Suprapubic skin (tissue), 4 donors: ENCODE results near the gene IDI2. TPM values are rescaled to one million over a fixed set of nuclear protein-coding genes. Genes with fewer than 3 reads are reported as not detected.

Experiments
- DNase-seq, 2 donors: peaks; one replicate each; pipeline ENCODE4 v3.0.0-alpha.2; 2019; ENCODE audit warnings: low spot score in 2 of 2
- H3K27ac ChIP-seq: fragments of 200-600 bp; sonication (generic); one replicate; pipeline ENCODE4 v1.5.1; 2019
- H3K27me3 ChIP-seq: fragments of 200-600 bp; sonication (generic); one replicate; pipeline ENCODE4 v1.5.1; 2019
- H3K36me3 ChIP-seq: fragments of 200-600 bp; sonication (generic); one replicate; pipeline ENCODE4 v1.5.1; 2019
- H3K4me1 ChIP-seq: fragments of 200-600 bp; sonication (generic); one replicate; pipeline ENCODE4 v1.5.1; 2019
- H3K4me3 ChIP-seq: fragments of 200-600 bp; sonication (generic); one replicate; pipeline ENCODE4 v1.5.1; 2019; ENCODE audit warnings: mild to moderate bottlenecking
- H3K9me3 ChIP-seq: fragments of 200-600 bp; sonication (generic); one replicate; pipeline ENCODE4 v1.5.1; 2019
- EP300 ChIP-seq: sonication (generic); formaldehyde crosslinking; IDR thresholded peaks from one replicate; pipeline ENCODE4 v1.6.1; 2017; ENCODE audit warnings: antibody characterized with exemption
- POLR2A ChIP-seq, 2 donors: fragments of 450-650 bp; IDR thresholded peaks; one replicate each; pipeline ENCODE4 v1.6.1; 2017; ENCODE audit warnings: antibody characterized with exemption in 2 of 2, mild to moderate bottlenecking in 2 of 2, moderate library complexity in 2 of 2
- POLR2AphosphoS5 ChIP-seq, 3 donors: sonication (generic); formaldehyde crosslinking; IDR thresholded peaks; one replicate each; pipeline ENCODE4 v1.6.1; 2017; ENCODE audit warnings: antibody characterized with exemption in 3 of 3
- WGBS: methylation state at CpG from one replicate; pipeline ENCODE4 v1.1.5; 2018; 5-methylcytosine and 5-hydroxymethylcytosine counted together
- total RNA-seq, 4 donors: library from RNA; depleted of rRNA; stranded (reverse); fragments of >200 nt; gene quantifications; one replicate each; pipeline ENCODE4 v1.1.0, GENCODE V29; 2016
- TF ChIP-seq, protein P1 (sequence below), 2 donors: fragments of 200-600 bp in 1 of 2; fragments of 450-650 bp in 1 of 2; sonication (generic) in 1 of 2; IDR thresholded peaks; one replicate each; pipeline ENCODE4 v1.5.1; 2016 to 2019; ENCODE audit warnings: antibody characterized with exemption in 2 of 2, mild to moderate bottlenecking in 1 of 2, moderate library complexity in 1 of 2

The IDI2 gene
- total RNA-seq, 4 donors from 2014 or later, result not detected

DNA sequence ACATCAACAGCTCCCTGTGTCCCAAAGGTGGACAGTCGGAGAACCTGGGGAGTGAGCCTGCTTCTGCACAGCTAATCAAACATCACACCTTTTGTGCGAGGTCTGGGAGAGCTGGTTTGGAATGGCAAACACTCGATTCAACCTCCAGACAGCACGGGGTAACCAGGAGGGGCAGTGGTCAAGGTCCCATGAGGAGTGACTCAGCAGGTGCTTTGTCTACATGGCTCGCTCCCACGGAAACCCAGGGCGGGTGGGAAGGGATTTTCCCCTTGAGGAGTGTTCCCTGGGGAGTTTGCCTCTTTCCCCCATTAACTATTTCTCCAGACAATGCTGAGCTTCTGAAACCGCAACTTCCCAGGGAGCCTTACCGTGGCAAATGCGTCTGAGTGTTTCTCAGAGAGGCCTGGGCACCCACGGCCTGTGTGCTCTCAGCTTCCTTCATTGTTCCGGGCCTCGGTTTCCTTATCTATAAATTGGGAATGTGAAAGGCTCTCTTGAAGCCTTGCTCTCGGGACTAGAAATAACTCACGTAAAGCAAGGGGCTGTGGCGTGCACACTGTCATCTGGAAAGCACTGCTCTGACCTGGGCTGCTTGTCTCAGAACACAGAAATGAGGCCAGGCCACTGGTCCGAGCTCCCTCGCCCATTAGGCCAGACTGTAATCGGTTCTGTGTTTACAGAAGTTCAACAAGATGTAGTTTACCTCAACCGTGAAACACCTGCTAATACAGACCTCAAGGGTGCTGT, 51.4 kb downstream of the IDI2 start:
- TF ChIP-seq POLR2AphosphoS5 (IDR thresholded peaks at IDR 0.05) (no peak), EP300 (no peak)
- peaks cover 5% of the 10 kb centered on the region for H3K4me1 ChIP-seq
- no peak overlapping the region for H3K27ac ChIP-seq

DNA sequence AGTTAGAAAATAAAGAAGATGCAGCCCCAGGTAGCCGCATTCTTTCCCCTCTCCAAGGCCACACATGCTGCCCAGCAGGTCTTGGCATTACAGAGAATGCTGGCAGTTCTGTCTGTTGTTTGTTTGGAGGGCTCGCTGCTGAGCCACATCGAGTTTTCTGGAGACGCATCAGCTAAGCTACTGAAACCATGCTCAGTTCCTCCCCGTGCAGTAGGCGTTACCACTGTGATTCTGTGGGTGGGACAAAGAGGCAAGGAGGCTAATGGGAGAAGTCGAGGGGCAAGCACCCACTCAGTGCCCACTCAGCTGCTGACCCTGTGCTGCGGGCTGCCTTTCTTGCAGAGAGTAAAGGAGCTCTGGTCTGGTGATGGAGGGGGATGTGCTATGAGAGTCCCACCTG, 52.9 kb downstream of the IDI2 start:
- H3K36me3 ChIP-seq, result no peaks in the 10 kb centered on the region
- H3K27ac ChIP-seq, result no peak overlapping the region
- H3K9me3 ChIP-seq, result peaks cover 8% of the 10 kb centered on the region
- DNase-seq, result no peak
- H3K4me1 ChIP-seq, result peaks cover 5% of the 10 kb centered on the region
- H3K4me3 ChIP-seq, result no peak overlapping the region
- H3K27me3 ChIP-seq, result no peaks in the 10 kb centered on the region
- TF ChIP-seq, protein P1, sequence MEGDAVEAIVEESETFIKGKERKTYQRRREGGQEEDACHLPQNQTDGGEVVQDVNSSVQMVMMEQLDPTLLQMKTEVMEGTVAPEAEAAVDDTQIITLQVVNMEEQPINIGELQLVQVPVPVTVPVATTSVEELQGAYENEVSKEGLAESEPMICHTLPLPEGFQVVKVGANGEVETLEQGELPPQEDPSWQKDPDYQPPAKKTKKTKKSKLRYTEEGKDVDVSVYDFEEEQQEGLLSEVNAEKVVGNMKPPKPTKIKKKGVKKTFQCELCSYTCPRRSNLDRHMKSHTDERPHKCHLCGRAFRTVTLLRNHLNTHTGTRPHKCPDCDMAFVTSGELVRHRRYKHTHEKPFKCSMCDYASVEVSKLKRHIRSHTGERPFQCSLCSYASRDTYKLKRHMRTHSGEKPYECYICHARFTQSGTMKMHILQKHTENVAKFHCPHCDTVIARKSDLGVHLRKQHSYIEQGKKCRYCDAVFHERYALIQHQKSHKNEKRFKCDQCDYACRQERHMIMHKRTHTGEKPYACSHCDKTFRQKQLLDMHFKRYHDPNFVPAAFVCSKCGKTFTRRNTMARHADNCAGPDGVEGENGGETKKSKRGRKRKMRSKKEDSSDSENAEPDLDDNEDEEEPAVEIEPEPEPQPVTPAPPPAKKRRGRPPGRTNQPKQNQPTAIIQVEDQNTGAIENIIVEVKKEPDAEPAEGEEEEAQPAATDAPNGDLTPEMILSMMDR (IDR thresholded peaks at IDR 0.05), result no peak
- 89% methylated on average over 4 of the region's 8 CpGs for WGBS

More for the DNA sequence above, 51.4 kb downstream of the IDI2 start:
- H3K4me3 ChIP-seq, result no peak overlapping the region
- WGBS, result 80% methylated on average over 17 of the region's 20 CpGs
- peaks cover 15% of the 10 kb centered on the region for H3K9me3 ChIP-seq
- no peak for DNase-seq
- H3K36me3 ChIP-seq, result no peaks in the 10 kb centered on the region
- no peaks in the 10 kb centered on the region for H3K27me3 ChIP-seq

DNA sequence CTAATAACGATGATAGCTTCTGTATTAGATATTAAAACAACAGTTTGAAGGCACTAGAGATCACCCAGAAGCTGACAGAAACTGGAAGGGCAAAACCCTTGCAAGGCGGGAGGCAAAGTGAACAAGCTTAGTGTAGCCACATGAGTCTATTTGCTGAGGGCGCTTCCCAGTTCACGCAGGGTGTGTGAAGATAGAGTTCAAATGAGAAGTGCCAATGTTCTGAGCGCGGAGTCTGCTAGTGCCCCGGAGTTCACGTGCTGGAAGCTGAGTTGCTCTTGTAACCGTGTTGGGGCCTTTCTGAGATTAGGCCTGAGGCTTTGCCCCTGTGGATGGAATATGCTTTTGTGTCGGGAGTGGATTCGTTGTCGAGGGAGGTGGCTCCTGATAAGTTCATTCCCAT, 54.0 kb downstream of the IDI2 start:
- whole genome bisulfite sequencing, result 79% methylated on average over 12 of the region's 12 CpGs
- Histone ChIP-seq H3K27me3 (no peaks in the 10 kb centered on the region), H3K4me3 (no peak overlapping the region), H3K27ac (no peak overlapping the region), H3K36me3 (no peaks in the 10 kb centered on the region), H3K9me3 (peaks cover 2% of the 10 kb centered on the region), H3K4me1 (peaks cover 5% of the 10 kb centered on the region)
- no peak for TF ChIP-seq EP300
- no peak for TF ChIP-seq POLR2AphosphoS5 (IDR thresholded peaks at IDR 0.05)
- TF ChIP-seq, protein P1 (IDR thresholded peaks at IDR 0.05), result no peak
- no peak for TF ChIP-seq POLR2A (IDR thresholded peaks at IDR 0.05)
- no peak for DNase-seq

DNA sequence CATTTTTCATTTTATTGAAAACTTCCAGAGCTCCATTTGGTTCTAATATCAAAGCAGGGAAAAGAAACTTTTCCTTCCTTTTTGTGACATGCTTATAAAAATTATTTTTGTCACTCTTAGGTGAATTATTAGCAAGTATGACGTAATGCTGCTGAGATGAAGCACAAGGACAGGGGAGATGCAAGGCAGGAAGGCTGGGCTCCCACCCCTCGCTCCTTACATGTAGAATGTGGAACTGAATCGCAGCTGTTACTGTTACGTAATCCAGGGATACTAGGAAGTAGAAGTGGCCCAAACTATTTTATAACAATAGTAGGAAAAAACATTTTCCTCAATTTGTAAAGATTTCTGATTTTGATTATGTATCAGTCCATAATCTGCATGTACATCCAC, 54.5 kb downstream of the IDI2 start:
- no peak for TF ChIP-seq EP300
- no peak for TF ChIP-seq POLR2A (IDR thresholded peaks at IDR 0.05)
- TF ChIP-seq POLR2AphosphoS5 (IDR thresholded peaks at IDR 0.05), result no peak
- TF ChIP-seq, protein P1 (IDR thresholded peaks at IDR 0.05), result no peak
- peak in 1 of 2 donors; percentile 59 for DNase-seq
- WGBS, result 54% methylated on average over 4 of the region's 4 CpGs

DNA sequence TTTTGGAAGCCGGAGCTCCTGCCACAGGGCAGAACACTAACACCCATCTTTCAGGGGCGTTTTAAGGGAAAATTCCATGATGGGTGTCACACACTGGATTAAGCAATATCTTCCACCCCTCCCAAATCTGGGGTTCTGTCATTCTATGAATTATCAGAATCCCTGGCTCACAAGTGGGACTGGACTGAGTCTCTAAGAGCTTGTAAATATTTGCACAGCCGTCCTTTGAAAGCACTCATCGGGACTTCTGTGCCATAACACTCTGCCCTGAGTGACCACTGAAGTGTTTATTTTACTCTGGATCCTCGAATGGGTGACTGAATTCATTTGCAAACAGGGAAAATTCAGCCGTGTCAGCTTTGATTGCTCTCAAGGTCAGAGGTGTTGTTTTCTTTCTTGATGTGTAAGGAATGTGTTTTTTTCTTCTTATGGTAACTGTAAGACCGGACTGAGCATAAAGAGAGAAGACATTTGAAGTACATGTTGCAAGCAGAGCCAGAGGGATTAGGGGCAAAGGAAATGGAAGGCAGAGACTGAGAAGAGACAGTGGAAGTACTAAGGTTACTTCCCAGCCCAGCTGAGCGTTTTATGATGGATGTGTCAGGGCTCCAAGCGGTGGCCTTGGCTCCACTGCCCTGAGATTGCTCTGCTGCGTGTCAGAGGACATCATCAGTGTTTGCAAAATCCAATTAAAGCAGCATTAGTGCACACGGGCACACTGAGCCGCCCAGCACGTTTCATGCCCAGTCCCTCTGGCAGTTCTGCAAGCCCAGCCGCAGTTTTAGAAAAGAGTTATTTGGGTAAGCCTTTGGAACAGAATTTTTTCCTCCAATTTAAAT, 55.1 kb downstream of the IDI2 start:
- Histone ChIP-seq H3K9me3 (no peaks in the 10 kb centered on the region), H3K27ac (peak overlapping the region; percentile 18), H3K27me3 (no peaks in the 10 kb centered on the region), H3K36me3 (no peaks in the 10 kb centered on the region), H3K4me3 (no peak overlapping the region), H3K4me1 (peaks cover 5% of the 10 kb centered on the region)
- 39% methylated on average over 14 of the region's 14 CpGs for WGBS
- DNase-seq, result no peak
- TF ChIP-seq EP300, result no peak
- TF ChIP-seq, protein P1 (IDR thresholded peaks at IDR 0.05), result no peak
- no peak for TF ChIP-seq POLR2A (IDR thresholded peaks at IDR 0.05)
- no peak for TF ChIP-seq POLR2AphosphoS5 (IDR thresholded peaks at IDR 0.05)

More for the DNA sequence above, 54.5 kb downstream of the IDI2 start:
- Histone ChIP-seq H3K9me3 (no peaks in the 10 kb centered on the region), H3K27ac (peak overlapping the region; percentile 18), H3K36me3 (no peaks in the 10 kb centered on the region), H3K4me3 (no peak overlapping the region), H3K4me1 (peaks cover 5% of the 10 kb centered on the region), H3K27me3 (no peaks in the 10 kb centered on the region)
